Spleen (tissue), 3 donors: ENCODE data around the gene SNRNP25.
"Not testable (repeated sequence)": the region's sequence is repeated elsewhere in the genome, so short reads cannot be mapped to it uniquely, and the experiment has no call there.

Experiments
- POLR2A ChIP-seq, 3 donors: fragments of 450-650 bp; IDR thresholded peaks; one replicate each; pipeline ENCODE4 v1.5.1; 2017; ENCODE audit warnings: antibody characterized with exemption in 3 of 3, mild to moderate bottlenecking in 1 of 3
- POLR2AphosphoS5 ChIP-seq, 3 donors: sonication (generic); formaldehyde crosslinking; IDR thresholded peaks; one replicate each; pipeline ENCODE4 v1.5.1; 2017; ENCODE audit warnings: antibody characterized with exemption in 3 of 3

GRCh38 chr16:10772-11171 lies 42.9 kb upstream of the SNRNP25 start:
- TF ChIP-seq POLR2A, POLR2AphosphoS5 (IDR thresholded peaks at IDR 0.05): not testable (repeated sequence)
